Muscle layer of colon (tissue), 2 donors: ENCODE measurements around the gene EXOC3L2.

Experiments
- H3K27ac ChIP-seq: one replicate; pipeline ENCODE4 v1.7.0; 2013; ENCODE audit warnings: low read depth, mild to moderate bottlenecking, low read length, moderate library complexity
- H3K27me3 ChIP-seq, 2 donors: one replicate each; pipeline ENCODE4 v1.7.0; 2013; ENCODE audit warnings: low read length in 2 of 2, mild to moderate bottlenecking in 2 of 2; ENCODE audit not compliant: insufficient read depth in 2 of 2, control insufficient read depth in 1 of 2
- H3K36me3 ChIP-seq: one replicate; pipeline ENCODE4 v1.7.0; 2013; ENCODE audit warnings: mild to moderate bottlenecking, low read length; ENCODE audit not compliant: insufficient read depth
- H3K4me1 ChIP-seq: one replicate; pipeline ENCODE4 v1.7.0; 2013; ENCODE audit warnings: mild to moderate bottlenecking, low read length; ENCODE audit not compliant: insufficient read depth
- H3K4me3 ChIP-seq, 2 donors: one replicate each; pipeline ENCODE4 v1.7.0; 2013; ENCODE audit warnings: low read length in 2 of 2, low read depth in 1 of 2, mild to moderate bottlenecking in 1 of 2, moderate library complexity in 1 of 2
- H3K9ac ChIP-seq: one replicate; pipeline ENCODE4 v1.7.0; 2013; ENCODE audit warnings: low read length
- H3K9me3 ChIP-seq: one replicate; pipeline ENCODE4 v1.7.0; 2013; ENCODE audit warnings: mild to moderate bottlenecking, low read length
- donor health status: abdominal sarcoma.
- donor health status: Adenocarcinoma of cecum.

Gene EXOC3L2

GRCh38 chr19:45254044-45254531, 8.9 kb upstream of the EXOC3L2 start:
- Histone ChIP-seq H3K27ac (no peak overlapping the region), H3K9ac (no peak overlapping the region)

GRCh38 chr19:45253396-45254027, 8.3 kb upstream of the EXOC3L2 start:
- Histone ChIP-seq H3K27ac (no peak overlapping the region), H3K27me3 (no peaks in the 10 kb centered on the region), H3K36me3 (no peaks in the 10 kb centered on the region), H3K4me3 (peak overlapping the region in 1 of 2 donors; percentile 7), H3K4me1 (peaks cover 31% of the 10 kb centered on the region), H3K9ac (no peak overlapping the region), H3K9me3 (no peaks in the 10 kb centered on the region)

More at GRCh38 chr19:45254044-45254531, 8.9 kb upstream of the EXOC3L2 start:
- Histone ChIP-seq H3K9me3 (no peaks in the 10 kb centered on the region), H3K27me3 (no peaks in the 10 kb centered on the region), H3K36me3 (peaks cover 2% of the 10 kb centered on the region), H3K4me3 (no peak overlapping the region), H3K4me1 (peaks cover 27% of the 10 kb centered on the region)

GRCh38 chr19:45251452-45252354, 6.5 kb upstream of the EXOC3L2 start:
- H3K36me3 ChIP-seq, result no peaks in the 10 kb centered on the region
- H3K4me3 ChIP-seq, result peak overlapping the region; percentile 68 to 70
- peak overlapping the region; percentile 61 for H3K27ac ChIP-seq
- peak overlapping the region; percentile 71 for H3K9ac ChIP-seq
- no peaks in the 10 kb centered on the region for H3K9me3 ChIP-seq
- no peaks in the 10 kb centered on the region for H3K27me3 ChIP-seq
- peaks cover 36% of the 10 kb centered on the region for H3K4me1 ChIP-seq

- Histone ChIP-seq H3K27ac (peak within 1 kb of the TSS; percentile 61), H3K4me1 (peaks cover 36% of the 10 kb centered on the region), H3K9ac (peak within 1 kb of the TSS; percentile 76), H3K27me3 (no peaks in the 10 kb centered on the region), H3K9me3 (no peaks in the 10 kb centered on the region), H3K36me3 (no peaks in the 10 kb centered on the region), H3K4me3 (peak within 1 kb of the TSS; percentile 79 to 93)
These were observed 5.7 kb upstream of the EXOC3L2 start, which contains the start of gene MARK4 for GRCh38 chr19:45250832-45251451. Gene MARK4 (plus strand): TSS chr19:45251271. CDS start chr19:45251589, 318 bp downstream.

- Histone ChIP-seq H3K9me3 (no peaks in the 10 kb centered on the region), H3K4me3 (peak overlapping the region; percentile 79 to 93), H3K27ac (peak overlapping the region; percentile 41), H3K4me1 (peaks cover 36% of the 10 kb centered on the region), H3K36me3 (no peaks in the 10 kb centered on the region), H3K9ac (peak overlapping the region; percentile 76), H3K27me3 (no peaks in the 10 kb centered on the region)
These were observed 5.1 kb upstream of the EXOC3L2 start for GRCh38 chr19:45250216-45250831.

- Histone ChIP-seq H3K27me3 (no peaks in the 10 kb centered on the region), H3K27ac (no peak overlapping the region), H3K4me1 (peaks cover 36% of the 10 kb centered on the region), H3K9ac (no peak overlapping the region), H3K4me3 (no peak overlapping the region), H3K9me3 (no peaks in the 10 kb centered on the region), H3K36me3 (no peaks in the 10 kb centered on the region)
These were observed 4.2 kb upstream of the EXOC3L2 start for GRCh38 chr19:45249261-45250033.

GRCh38 chr19:45247136-45247535, 1.9 kb upstream of the EXOC3L2 start:
- H3K9ac ChIP-seq, result no peak overlapping the region
- no peaks in the 10 kb centered on the region for H3K9me3 ChIP-seq
- H3K36me3 ChIP-seq, result no peaks in the 10 kb centered on the region
- no peaks in the 10 kb centered on the region for H3K27me3 ChIP-seq
- H3K27ac ChIP-seq, result no peak overlapping the region
- H3K4me3 ChIP-seq, result no peak overlapping the region
- peaks cover 17% of the 10 kb centered on the region for H3K4me1 ChIP-seq

- H3K36me3 ChIP-seq, result no peaks in the 10 kb centered on the region
- no peak overlapping the region for H3K4me3 ChIP-seq
- H3K9me3 ChIP-seq, result no peaks in the 10 kb centered on the region
- H3K4me1 ChIP-seq, result peaks cover 17% of the 10 kb centered on the region
- no peak overlapping the region for H3K27ac ChIP-seq
- H3K27me3 ChIP-seq, result no peaks in the 10 kb centered on the region
- H3K9ac ChIP-seq, result no peak overlapping the region
These were observed 619 bp upstream of the EXOC3L2 start for GRCh38 chr19:45245826-45246225.

GRCh38 chr19:45244133-45244794, 943 bp downstream of the EXOC3L2 start:
- Histone ChIP-seq H3K27ac (no peak overlapping the region), H3K4me3 (no peak overlapping the region), H3K27me3 (no peaks in the 10 kb centered on the region), H3K36me3 (no peaks in the 10 kb centered on the region), H3K4me1 (peaks cover 9% of the 10 kb centered on the region), H3K9me3 (no peaks in the 10 kb centered on the region), H3K9ac (no peak overlapping the region)

GRCh38 chr19:45243144-45243732, 2.0 kb downstream of the EXOC3L2 start:
- no peaks in the 10 kb centered on the region for H3K36me3 ChIP-seq
- no peak overlapping the region for H3K4me3 ChIP-seq
- peaks cover 2% of the 10 kb centered on the region for H3K4me1 ChIP-seq
- H3K27ac ChIP-seq, result no peak overlapping the region
- H3K9ac ChIP-seq, result no peak overlapping the region
- H3K9me3 ChIP-seq, result no peaks in the 10 kb centered on the region
- H3K27me3 ChIP-seq, result no peaks in the 10 kb centered on the region
